DMS114 treated with DMSO at 0.1 percent for 48 hours (cell line): Measurements from ENCODE around the gene VN1R5.
"Not testable (repeated sequence)": the region's sequence is repeated elsewhere in the genome, so short reads cannot be mapped to it uniquely, and the experiment has no call there.

ENCODE experiments used
- DNase-seq: peaks from one replicate; lab custom pipeline; 2025; ENCODE audit not compliant: unreplicated experiment; lab: John Stamatoyannopoulos, UW

VN1R5 gene

DNA sequence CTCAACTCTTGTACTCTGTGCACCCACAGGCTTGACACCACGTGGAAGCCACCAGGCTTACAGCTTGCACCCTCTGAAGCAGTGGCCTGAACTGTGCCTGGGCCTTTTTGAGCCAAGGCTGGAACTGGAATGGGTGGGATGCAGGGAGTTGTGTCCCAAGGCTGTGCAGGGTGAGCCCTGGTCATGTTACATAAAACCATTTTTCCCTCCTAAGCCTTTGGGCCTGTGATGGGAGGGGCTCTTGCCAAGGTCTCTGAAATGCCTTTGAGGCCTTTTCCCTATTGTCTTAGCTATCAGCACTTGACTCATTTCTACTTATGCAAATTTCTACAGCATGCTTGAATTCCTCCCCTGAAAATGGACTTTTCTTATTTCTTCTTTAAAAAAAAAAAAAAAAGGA lies 14.1 kb downstream of the VN1R5 start:
- DNase-seq, result no peak

DNA sequence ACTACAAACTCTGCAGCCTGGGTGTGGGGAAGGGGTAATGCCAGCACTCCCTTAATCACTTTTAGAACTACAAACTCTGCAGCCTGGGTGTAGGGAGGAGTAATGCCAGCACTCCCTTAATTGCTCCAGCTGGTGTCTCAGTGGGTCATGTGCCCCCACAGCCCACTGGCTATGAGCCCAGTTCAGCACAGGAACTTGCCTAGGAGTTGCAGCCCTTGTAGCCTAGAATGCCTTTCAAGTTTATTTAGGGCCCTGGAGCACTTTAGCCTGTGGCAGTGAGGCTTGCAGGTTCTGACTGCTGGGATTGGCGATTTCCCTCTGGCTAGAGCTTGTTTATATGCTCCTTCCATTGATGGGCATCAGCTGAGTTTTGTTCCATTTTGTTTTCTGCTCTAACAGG lies 17.1 kb downstream of the VN1R5 start:
- no peak for DNase-seq

DNA sequence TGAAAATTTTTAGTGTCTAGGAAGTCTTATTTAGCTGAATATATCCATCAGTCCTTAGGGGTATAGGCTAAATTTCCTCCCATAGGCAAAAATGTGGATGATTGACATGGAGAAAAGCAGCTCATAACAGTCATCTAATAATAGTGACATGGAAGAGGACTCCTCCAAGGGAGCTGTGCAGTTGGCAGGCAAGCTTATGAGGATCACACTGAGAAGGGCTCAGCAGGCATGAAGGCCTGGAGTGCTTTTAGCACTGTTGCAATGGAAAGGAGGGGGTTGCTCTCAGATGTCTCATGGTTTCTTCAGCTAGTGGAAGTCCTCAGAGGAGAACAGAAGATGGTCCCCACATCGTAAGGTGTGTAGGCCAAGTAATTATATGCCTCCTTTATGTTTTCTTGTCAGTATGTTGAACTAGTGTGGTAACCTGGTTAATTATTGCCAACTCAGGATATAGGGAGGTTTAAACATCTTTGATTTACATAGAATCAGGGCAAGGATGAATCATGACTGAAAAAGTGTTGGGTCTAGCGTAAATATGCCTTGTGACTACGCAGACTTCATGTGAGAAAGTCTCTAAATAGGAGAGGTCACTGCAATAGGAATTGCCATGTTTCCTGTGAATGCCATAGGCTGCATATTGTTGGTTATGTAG lies 18.9 kb downstream of the VN1R5 start:
- no peak for DNase-seq

DNA sequence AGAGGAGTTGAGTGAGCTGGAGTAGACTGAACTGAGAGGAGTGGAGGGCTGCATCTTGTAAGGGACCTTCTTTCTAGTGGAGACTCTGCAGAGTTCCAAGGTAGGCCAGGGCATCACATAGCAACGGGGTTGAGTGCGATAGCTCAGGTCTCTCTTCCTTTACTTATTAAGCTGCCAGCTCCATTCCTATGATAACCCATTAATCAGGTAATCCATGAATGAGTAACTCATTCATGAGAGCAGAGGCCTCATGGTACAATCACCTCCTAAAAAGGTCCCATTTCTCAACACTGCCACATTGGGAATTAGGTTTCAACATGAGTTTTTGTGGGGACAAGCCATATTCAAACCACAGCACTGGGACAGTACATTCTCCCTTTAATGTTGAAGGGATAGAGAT lies 21.3 kb downstream of the VN1R5 start:
- DNase-seq, result no peak

DNA sequence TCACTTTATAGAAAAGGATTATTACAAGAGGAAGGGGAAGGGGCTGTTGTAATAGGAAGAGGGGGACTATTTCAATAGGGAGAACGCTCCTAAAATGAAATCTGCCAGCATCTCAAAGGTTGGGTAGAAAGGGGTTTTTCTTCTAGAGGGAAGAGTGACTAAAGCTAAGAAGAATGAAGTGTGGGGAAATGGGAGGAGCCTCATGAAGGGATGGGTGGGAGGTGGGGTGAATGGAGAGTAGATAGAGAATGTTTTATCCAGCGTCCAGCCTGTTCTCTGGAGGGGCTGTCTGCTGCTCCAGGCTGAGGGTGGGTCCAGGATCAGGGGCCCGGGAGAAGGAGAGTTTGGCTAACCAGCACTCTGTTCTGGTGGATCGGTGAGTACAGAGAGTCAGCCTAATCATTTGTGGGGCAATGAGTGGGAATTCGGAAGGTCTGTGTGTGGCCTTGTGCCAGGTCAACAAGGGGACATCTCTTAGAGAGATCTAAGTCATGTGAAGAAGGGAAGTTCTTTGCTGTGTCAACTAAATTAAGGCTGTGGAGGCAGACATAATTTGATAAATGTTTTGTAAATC lies 25.2 kb downstream of the VN1R5 start:
- no peak for DNase-seq

DNA sequence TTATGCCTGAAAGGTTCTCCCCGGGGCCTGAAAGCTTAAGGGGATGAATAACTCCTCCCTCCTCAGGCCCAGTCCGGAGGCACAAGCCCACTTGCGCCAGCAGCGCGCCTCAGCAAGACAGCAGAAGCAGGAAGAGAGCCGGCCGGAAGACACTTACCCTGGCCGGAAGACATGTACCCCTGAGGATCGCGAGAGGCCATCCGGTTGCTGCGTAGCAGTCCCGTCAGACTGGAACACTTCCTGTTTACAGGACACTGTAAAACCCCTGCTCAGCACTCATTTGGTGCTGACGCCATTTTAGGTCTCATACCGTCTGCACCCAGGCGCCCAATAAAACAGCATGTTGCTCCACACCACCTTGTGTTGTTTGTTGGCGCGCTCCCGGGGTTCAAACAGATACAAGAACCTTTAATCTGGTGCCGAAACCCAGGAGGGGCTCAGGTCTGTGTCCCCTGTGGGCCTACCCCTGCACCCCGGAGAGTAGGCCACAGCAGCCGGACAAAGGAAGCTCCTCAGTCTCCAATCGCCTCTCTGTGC lies 30.3 kb downstream of the VN1R5 start:
- DNase-seq, result no peak

DNA sequence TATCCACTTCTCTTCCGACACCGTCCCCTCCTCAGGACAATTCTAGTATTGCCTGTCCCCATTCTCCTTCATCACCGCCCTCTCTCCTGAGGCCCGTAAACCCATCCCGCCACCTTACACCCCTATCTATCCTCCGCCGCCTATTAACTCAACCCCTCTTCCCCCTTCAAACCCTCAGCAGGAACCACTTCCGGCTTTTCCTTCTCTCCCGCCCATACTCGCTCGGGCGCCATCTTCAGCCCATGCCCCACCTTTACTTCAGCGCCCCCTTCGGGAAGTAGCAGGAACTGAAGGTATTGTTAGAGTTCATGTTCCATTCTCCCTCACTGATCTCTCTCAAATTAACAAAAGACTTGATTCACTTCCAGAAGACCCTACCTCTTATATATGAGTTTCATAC lies 31.6 kb downstream of the VN1R5 start:
- DNase-seq, result no peak

DNA sequence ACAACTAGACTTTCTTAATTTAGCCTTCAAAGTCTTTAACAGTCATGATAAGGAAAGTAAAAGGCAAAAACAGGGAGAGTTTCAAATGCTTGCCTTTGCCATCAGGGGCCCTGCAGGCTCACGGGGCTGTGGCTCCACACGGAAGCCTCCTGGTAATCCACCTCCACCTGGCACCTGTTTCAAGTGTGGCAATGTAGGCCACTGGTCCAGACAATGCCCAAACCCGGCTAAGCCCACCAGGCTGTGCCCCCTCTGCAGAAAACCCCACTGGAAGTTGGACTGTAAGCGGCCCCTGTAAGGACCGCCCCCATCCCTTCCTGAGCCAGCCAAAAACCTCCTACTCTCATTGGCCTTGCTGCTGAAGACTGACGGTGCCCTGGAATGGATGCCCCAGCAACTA lies 32.5 kb downstream of the VN1R5 start:
- DNase-seq, result no peak

DNA sequence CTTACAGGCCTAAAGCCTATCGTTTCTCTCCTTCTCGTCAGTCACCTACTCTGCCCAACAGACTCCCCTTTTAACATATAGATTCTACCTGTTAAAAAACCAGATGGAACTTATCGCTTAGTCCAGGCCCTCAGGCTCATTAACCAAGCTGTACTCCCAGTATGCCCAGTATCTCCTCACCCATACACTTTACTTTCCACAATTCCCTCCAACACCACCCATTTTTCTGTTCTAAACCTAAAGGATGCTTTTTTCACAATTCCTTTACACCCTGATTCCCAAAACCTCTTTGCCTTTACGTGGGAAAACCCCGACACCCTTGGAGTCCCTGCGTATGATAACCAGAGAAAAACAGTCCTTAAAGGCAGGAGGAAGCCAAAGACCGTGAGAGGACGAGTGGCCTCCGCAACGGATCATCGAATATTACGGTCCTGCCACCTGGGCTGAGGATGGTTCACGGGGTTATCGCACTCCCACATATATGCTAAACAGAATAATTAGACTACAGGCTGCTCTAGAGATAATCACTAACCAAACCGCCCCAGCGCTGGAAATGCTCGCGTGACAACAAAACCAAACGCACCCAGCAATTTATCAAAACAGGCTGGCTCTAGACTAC lies 33.5 kb downstream of the VN1R5 start:
- DNase-seq, result not testable (repeated sequence)

DNA sequence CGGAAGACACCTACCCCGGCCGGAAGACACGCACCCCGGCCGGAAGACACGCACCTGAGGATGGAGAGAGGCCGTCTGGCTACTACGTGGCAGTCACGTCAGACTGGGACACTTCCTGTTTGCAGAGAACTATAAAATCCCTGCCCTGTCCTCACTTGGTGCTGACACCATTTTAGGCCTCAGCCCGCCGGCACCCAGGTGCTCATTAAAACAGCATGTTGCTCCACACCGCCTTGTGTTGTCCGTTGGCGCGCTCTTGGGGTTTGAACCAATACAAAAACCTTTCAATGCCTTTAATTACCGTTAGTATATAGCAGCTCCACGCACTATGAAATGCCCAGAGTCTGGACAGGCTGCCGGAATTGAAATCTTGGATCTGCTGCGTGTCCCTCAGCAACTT lies 34.7 kb downstream of the VN1R5 start:
- no peak for DNase-seq

DNA sequence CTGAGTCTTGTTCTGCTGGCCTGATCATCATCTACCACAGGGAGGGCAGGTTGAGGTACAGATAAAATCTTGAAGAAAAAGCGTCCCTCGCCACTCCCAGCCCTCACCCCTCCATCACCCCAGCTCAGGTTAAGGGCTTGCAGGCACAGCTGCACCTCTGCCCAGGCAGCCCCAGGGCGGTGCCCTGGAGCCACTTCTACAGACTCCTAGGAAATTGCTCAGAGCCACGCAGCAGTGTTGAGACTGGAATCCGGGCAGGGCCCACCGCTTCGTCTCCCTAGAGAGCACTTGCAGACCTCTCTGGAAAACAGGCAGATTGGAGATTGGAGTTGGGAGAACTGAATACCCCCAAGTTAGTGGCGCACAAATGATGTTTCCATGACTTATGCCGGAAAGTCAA lies 35.3 kb downstream of the VN1R5 start:
- DNase-seq, result no peak

DNA sequence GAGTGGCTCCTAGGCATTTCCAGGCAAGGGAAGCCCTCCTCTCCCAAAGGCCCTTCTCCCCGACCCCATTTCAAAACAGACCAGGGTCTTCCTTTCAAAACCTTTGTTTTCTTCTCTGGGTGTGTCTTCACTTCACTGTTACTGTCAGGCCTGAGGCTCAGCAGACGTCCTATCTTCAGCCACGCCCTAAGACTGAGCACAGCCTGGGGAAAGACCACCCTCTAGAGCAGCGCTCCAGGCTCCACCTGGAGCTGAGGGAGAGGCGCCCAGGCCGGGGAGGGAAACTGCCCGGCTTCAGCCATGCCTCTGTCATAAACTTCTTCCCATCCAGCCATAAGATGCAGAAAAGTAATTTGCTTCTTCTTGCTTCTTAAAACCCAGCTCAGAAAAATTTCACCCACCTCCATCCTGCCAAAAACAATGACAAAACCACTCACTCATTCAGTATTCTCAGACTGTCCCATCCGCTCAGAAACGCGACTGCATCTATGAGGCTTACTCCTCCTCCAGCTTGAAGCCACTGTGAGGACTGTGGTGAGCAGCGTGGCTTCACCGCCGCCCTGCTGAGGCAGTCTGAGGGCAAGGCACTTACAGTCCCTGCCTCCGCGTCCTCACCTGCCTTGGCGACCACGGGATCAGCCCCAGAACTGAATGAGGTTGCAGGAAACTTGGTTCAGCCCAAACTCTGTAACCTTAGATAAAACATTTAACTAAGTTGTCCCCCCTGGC lies 36.1 kb downstream of the VN1R5 start:
- no peak for DNase-seq

DNA sequence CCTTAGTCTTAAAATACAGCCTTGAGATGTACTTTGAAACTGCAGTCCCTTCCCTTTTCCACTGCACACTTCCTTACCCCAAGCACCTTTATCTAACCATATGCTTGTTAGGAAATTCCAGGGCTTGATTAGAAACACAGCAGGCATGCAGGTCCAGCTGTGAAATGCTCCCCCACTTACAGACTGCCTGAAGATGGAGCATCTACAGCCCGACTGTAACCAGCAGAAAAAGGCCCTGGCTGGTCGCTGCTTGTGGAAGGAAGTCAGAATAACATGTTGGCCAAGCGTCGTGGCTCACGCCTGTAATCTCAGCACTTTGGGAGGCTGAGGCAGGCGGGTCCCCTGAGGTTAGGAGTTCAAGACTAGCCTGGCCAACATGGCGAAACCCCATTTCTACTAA lies 37.2 kb downstream of the VN1R5 start:
- no peak for DNase-seq

DNA sequence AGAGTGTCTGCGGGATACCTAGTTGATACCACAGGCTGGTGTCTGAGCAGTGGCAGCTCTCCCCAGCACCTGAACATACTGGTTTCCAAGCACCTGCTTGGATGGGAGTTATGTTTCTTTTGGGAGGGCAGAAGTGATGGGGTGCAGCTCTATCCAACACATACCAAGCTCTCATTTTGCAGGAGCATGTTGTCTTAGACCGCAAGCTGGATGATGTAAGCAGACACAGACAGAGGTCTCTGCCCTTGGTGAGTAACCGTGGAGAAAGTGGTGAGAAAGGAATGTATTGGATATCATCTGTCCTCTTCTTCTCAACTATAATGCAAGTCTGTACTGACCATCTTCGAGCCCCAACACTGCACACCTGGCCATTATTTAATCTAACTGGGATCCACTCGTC lies 38.4 kb downstream of the VN1R5 start:
- DNase-seq, result no peak

DNA sequence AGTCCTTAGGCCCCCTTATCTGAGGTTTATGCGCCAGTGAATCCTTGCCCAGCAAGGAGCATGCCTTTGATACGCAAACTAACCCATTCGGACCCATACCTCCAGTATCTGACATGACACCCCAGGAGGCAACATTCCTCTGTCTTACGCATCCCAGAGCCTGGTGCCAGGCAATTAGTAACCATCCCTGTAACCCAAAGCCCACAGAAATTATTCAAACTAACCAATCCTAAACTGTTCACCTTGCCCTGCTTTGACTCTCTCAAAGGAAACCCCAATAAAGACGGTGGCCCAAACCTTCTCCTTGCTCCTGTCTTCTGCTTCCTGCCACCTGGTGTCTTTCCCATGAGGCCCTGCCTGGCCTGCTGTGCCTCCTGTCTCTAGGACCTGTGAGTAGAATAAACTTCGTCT lies 39.4 kb downstream of the VN1R5 start:
- no peak for DNase-seq

DNA sequence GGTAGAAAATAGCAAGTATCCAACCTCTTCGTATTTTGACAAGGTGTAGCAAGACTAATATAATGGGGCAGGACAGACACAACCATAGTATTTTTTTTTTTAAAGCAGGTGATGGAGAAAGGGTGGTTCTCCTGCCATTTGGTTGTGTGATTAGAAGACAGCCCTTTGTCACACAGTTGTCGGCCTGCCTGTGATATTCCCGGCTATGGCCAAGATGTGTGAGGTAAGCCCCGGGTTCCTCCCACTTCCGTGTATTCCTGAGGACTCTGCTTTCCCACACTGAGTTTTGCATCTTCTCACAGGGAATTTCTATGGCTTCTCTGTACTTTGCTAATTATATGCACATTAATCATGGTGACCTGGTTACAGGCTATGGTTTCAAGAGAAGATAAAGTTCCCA lies 39.9 kb downstream of the VN1R5 start:
- DNase-seq, result no peak

DNA sequence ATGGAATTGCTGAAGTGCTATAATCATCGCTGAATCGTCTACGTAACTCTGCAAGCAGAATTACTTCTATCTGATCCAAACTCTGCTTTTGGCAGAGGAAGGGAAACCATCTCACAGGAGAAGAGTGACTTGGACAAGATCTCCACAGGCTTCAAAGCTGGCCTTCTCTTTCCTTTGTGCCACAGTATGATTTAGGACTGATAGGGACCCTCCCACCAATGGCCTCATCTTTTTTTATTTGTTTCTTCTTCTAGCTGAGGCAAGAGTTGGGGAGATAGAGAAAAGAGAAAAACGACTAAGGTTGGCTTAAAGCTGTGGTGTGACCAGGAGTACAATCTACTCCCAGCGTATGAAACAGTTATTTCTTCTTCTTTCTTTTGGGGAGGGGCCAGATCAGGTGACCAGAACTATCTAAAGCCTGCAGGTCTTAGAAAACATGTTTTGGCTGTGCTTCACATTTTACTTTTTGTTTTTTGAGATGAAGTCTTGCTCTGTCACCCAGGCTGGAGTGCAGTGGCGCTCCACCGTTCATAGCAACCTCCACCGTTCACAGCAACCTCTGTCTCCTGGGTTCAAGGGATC lies 40.8 kb downstream of the VN1R5 start:
- DNase-seq, result no peak

DNA sequence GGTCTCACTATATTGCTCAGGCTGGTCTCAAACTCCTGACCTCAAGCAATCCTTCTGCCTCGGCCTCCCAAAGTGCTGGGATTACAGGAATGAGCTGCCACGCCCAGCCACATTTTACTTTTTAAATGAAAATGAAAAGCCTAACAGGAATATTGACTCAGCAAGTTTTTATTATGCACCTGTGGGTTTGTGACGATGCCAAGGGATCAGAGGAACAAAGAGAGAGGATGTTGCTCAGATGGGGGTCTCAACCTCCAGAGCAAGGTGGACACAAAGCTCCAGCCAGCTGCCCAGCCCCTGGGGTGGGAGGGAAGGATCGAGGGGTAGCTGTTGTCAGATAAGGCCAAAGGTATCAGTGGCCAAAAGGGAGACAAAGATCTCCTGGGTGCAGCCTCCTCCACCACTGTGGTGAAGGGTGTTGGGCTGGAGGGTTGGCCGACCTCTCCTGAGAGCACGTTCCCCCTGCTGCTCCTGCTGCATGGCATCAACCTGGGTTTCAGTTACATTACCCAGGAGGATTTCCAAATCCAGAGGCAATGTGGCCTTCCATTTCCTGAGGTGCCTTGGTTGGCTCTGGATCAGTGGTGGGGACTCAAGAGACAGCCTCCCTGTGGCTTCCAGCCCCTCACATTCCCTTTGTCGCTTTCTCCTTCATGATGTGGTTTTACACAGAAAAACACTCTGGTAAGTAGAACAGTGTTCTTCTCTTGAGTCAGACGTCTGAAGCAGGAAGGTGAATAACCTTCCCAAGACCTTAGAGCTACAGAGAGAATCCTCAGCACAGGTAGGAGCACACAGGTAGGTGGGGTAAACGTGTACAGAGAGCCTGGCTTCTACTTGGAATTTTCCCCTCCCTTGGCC lies 41.6 kb downstream of the VN1R5 start:
- DNase-seq, result no peak

DNA sequence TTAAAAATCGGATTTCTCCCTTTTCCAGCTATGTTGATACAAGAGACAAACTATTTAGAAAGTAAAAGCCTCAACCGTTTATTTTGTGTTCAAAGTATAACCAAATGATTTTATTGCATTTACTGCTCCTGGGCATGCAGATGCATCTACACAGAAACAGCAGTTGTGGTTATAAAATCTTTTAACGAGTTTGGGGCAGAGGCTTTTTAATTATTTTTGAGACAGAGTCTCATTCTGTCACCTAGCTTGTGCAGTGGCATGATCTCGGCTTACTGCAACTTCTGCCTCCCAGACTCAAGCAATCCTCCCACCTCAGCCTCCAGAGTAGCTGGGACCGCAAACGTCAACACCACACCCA lies 42.2 kb downstream of the VN1R5 start:
- no peak for DNase-seq

DNA sequence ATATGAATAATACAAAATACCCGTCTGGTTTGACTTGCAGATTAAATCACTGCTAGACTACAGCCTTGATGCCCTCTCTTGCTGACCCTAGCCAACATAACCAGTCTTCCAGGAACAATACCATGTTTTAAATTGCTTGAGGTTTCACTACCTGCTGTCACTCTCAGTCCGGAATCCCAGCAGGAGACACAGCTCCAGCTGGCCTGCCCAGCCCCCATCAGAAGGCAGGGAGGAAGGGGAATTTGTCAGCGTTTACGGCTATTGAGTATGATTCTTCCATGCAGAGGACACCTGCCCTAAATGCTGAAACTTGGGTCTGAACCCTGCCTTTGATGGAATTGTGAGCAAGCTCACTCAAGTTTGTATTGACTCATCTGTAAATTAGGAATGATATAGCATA lies 42.8 kb downstream of the VN1R5 start:
- no peak for DNase-seq
